ENCODE data around the gene CTBP1.
A peak's percentile ranks its signal among the peaks of the same experiment; 100 is the strongest.

The CTBP1 gene

DNA sequence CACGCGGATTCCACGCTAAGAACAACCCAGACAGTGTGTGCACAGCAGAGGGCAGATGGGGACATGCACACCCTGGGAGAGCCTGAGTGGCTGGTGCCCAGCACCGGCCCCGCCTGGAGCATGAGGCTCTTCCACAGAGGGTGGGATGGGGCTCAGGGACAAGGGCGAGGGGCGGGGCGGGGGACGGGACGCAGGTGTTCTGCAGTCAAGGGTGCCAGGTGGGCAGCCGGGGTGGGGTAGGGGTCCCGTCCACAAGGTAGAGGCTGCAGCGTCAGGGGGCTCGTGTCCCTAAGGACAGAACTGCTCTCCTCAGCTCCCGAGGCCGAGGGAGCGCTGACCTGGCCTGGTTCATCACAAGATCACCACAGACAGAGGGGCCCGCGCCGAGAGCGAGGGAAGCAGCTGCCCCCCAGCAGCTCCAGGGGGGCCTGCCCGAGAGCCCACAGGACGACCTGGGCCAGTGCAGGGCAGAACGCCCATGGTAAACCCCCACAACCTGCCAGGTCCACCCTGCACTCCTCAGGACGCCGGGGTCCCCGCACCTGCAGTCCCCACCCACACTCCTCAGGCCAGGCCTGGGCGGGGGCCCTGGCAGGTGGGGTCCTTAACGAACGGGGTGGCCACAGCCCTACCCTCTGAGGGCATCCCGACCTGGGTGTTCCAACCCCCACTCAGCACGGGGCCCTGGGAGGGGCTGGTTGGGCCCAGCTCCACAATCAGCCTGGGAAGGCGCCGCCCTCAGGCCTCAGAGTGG, 26.7 kb downstream of the CTBP1 start:
- DNase-seq: no peak

DNA sequence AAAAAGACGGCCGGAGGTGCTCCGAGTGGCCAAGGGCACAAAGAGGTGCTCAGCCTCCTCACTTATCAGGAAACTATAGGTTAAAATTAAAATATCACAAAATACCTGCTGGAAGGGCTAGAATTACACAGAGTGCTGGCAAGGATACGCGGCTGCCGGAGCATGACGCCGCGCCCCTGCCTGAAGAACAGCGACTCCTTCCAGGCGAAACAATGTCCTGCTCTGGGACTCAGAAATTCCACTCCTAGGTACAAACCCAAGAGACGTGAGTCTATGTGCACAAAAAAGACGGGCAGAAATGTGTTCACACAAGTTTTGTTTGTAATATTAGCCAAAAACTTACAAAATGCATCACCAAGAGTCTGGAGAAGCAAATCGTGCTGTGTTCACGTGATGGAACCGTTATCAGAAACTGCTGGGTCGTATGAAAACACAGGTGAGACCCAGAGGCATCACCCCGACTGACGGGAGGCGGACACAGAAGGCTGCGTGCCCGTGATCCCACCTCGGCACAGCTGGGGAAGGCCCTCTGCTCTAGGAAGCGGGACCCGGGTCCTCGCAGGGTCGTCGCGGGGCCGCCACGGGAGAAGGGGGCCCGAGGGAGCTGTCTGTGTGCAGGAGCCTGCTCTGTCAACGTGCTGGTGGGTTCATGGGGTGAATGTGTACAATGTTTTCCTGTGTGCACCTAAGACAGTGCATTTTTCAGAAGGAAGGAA, 27.6 kb downstream of the CTBP1 start:
- no peak for DNase-seq

DNA sequence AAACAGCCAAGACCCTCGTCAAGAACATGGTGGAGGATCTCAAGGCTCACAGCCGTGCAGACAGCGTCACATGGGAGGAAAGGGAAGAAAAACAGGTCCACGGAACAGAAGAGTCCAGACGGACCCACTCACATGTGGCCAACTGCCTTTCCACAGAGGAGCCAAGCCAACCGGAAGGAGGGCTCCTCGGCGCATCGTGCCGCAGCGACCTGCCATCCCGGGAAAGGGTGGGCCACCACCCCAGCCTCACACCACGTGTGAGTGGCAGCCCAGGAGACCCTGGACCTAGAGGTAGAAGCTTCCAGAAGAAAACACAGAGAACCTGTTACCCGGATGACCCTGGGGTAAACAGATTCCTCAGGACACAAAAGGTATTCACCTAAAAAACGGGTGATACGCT, 28.4 kb downstream of the CTBP1 start:
- no peak for DNase-seq

DNA sequence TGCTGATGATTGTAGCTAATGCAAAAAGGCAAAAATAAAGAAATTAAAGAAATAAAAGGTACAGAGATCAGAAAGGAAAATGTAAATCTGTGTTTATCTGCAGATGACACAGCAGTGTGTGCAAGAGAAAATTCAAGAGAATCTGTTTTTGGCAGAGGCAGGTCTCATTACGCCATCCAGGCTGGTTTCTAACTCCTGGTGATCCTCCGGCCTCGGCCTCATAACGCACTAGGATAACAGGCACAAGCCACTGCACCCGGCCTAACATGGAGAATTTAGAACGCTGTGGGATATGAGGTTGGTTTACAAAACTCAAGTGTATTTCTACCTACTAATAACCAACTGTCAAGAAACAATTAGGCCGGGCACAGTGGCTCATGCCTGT, 29.4 kb downstream of the CTBP1 start:
- DNase-seq: no peak

DNA sequence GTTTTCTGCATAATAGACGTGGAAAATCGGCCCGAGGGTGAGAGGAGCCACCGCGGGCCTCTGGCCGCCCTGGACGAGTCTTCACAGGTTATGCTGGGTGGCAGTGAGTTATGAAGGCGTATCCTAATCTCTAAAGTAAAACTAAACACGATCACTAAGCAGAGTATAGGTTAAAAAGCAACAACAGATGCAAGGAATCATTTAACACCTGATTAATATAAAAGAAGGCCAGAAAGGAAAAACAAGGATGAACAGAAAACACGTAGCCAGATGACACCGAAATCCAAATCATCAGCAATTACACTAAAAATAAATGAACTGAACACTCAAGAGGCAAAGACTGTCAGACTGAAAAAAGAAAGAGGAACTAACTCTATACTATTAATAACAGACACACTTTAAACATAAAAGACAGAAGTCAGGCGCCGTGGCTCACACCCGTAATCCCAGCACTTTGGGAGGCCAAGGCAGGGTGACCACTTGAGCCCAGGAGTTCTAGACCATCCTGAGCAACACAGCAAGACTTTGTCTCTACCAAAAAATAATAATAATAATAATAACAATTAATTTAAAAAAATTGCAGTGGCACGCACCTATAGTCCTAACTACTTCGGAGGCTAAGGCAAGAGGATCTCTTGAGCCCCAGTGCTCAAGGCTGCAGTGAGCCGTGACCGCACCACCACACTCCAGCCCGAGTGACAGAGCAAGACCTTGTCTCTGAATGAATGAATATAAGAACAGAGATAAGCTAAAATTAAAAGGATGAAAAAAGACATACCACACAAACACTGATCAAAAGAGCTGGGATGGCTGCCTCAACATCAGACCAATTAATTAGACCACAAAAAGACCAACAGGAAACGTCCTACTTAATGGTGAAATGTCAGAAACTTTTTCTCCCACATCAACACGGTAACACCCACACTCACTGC, 30.0 kb downstream of the CTBP1 start:
- no peak for DNase-seq

DNA sequence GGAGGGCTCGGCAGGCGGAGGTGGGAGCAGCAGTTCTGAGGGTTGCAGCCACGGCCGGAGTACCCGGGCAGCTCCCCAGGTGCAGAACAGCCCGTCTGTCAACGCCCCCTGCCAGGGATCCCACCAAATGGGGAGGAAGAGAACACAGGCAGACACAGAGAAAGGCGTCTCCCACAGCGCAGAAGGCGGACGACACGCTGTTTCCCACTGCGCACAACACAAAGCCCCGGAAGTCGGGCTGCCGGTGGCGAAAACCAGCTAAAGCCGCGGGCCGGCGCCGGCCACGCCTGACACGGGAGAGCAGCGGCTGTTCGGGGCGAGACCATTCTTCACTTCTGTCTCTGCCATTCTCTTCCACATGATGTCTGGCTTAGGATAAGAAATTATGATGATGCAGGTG, 31.6 kb downstream of the CTBP1 start:
- no peak for DNase-seq

DNA sequence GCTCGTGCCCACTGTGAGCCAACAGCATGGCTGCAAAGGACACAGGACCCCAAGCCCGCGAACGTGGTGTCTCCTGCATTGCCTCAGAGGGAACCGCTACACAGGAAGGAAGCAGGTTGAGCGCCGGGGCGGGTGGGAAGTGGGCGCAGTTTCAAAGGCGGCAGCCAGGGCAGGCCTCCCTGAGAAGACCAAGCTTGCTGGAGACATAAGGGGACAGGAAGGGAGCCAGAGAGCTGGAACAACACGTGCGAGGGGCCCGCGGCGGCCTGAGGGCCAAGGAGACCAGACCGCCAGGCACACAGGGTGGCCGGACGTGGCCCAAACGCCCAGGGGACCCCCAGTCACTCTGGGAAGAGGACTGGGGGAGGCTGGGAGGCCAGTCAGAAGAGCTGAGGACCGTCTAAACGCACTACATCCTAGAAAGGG, 32.0 kb downstream of the CTBP1 start:
- DNase-seq: peak; percentile 57

DNA sequence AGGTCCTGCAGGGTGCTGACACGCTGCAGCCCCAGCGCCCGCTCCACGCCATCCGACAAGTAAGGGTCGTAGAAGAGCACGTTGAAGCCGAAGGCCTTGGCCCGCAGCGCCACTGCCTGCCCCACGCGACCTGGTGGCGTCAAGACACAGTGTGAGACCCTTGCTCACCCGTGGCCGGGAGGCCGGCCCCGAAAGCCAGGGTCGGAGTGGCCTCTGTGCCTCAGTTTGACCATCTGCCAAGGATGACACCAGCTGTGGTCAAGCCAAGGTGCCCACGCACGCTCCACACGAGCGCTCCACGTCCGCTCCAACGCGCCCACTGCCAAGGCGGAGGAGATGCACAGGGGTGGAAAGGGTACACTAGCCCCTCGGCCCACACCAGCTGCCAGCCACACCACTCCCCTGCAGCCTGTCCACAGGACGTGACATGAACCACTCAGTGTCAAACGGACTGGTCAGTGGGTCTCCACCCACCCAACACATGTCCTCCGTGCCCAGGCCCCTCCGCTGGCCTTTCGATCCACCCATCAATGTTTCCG, 32.8 kb downstream of the CTBP1 start:
- DNase-seq: no peak

DNA sequence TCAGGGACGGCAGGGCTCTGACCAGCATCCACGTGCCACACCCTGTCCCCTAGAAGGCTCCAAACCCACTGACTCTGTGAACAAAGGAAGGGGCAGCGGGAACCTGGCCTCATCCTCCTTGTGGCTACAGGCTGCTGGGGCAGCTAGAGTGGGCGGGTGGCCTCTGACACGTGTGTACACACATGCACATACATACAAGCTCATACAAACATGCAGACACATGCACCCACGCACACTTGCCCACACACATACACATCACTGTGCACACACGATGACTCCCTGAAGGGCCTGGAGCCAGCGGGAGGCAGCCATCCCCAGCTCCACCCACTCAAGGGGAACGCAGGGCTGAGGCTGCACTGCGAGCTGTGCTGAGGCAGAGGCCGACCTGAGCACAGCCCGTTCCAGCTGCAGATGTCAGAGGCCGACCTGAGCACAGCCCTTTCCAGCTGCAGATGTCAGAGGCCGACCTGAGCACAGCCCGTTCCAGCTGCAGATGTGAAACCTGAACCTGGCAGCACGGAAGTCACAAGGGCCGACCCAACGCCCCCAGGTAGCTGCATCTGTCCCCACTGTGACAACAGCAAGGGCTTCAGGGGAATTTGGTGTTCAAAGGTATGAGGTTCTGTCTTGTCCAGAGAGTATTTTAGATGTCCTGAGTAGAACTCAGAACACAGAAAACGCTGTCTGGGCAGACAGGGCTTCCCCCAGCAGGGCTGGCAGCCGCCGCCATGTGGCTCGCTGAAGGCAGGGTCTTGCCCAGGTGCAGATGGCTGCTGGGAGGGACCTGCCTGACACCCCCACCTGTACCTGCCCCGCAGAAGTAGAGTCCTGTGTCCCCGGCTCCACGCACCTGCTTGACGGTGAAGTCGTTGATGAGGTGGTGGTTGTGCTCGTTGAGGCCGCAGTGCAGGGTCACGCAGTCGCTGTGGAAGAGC, 33.5 kb downstream of the CTBP1 start:
- DNase-seq: no peak

DNA sequence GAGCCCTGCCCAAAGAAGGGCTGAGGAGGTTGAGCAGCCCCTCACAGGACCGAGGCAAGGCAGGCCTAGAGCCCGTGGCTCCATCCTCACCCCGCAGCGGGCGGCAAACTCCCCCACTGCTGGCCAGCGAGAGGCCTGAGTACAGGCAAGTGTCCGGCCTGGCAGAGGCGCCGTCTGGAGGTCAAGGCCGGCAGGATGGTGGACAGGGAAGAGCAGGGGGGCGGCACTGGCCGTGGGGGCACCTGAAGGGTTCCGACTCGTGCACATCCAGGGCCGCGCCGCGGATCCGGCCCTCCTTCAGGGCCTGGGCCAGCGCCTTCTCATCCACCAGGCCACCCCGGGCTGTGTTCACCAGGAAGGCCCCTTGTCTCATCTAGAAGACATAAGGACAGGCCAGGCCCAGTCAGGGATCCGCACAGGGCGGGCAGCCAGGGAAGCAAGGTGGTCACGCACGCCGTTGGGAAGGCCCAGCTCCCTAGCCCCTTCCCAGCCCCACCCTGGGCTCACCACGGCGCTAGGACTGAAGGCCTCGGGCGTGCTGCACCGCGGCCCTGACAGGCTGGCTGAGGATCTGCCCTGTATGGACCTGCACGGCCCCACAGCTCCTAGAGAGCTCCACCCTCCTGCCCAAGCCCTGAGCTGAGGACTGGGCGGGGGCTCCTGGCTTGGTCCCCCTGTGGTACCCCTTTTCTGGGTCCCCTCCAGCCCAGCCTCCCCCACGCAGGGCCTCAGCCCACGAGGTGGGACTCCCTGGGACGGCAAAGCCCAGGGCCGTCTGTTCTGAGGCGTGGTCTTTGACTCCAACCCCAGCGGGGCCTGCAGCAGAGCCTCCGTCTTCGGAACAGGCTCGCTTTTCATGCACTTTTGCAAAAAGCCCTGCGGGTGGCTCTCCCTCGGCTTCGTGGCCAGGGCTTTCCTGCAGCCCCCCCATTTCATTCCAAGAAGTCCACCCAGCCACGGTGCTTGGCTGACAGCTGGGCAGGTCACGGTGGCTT, 34.5 kb downstream of the CTBP1 start:
- DNase-seq: no peak

DNA sequence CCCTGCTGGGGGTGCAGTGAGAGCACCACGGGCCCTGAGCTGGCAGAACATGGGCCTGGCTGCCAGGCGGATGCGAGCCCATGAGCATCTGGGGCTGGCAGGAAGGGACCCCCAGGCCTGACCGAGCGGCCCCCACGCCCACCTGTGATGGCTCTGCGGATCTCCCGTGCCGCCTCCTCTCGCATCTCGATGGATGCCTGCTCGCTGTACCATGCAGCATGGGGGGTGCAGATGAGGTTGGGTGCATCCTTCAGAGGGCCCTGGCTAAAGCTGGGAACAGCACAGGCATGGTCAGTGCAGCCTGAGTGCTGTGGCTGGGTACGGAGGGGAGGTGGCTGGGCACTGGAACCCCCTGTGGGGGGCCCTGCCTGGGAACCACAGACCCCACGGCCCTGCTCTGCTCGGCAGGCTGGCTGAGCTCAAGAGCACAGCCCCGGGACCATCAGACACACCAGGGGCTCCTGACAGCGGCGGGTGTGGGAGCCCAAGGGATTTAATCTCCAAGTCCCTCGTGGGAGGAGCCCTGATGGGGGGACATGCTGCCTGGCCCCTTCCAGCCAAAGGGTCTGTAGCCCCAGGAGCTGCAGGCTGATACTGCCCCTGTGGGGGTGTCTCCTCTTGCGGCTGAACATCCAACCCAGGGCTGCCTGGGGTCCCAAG, 35.5 kb downstream of the CTBP1 start:
- no peak for DNase-seq

DNA sequence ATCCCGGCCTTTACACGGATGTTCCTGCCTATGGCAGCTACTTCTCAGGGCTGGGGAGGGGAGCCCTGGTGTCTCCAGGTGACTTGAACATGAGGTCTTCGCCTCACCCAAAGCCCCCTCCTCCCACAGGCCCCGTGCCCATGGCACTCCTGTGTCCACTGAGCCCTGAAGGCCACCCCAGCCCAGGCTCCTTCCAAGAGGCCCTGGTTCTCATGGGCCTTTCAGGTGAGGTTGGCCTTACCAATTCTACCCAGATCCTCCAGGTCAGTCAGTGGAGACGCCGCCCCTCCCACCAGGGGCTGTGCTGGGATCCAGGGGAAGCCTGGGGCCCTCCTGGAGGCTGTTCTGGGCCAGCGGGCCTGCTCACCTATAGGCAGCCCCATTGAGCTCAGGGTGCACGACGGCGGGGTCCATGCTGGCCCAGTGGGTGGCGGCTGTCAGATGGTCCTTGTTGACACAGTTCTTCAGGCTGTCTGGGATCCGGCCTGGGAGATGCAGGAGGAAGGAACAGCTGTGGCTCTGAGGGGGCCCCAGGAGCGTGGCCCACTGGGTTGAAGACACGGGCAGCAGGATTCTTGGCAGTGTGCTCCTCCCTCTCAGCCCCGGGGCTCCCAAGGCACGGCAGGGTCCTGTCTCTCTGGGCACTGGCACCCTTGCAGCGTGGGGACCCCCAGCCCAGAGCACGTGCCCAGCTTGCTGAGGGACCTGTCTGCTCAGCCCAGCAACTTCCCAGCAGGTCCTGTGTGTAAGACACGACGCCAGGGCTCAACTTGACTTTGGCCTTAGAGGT, 36.2 kb downstream of the CTBP1 start:
- DNase-seq: no peak

DNA sequence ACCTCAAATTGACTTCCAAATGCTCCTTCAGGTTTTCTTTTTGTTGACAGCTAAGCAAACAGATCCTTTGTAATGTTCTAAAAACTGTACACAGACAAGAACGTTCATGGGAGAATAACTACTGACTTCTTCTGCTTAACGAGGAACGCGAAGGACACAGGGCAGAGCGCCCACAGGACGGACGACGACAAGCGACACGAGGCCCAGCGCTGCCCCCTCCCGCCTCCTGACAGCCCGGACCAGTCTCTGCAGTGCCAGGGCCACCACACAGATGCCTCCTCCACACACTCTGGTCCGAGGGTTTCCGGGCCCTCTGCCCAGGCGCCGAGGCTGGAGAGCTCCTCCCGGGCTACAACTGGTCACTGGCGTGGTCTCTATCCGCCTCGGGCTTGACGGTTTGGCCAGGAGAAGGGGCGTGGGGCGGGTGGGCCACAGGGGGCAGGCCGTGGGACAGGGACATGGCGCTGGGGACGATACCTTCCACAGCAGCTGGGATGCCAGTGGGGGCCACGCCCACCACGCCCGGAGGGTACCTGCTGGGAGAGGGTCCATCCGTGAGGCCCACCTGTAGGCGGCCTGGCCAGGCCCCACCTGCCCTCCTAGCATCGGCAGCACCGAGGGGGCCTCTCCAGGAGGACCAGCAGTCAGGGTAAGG, 36.9 kb downstream of the CTBP1 start:
- no peak for DNase-seq

DNA sequence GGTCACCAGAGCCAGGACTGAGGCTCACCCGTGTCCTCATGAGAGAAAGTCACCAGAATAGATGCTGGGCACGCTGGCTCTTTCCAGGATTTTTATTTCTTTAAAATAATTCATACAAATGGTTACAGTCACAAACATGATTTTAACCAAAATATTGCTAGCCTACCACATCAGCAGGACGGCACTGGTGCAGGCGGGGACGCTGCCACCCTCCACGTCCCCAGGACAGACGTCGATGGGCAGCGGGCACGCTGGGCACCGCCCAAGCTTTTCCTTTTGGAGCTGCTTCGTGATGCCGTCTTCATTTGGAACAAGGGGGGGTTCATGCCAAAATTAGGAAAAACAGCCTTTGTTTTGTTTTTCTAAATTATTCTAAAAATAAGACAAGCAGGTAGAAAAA, 37.6 kb downstream of the CTBP1 start:
- DNase-seq: no peak

DNA sequence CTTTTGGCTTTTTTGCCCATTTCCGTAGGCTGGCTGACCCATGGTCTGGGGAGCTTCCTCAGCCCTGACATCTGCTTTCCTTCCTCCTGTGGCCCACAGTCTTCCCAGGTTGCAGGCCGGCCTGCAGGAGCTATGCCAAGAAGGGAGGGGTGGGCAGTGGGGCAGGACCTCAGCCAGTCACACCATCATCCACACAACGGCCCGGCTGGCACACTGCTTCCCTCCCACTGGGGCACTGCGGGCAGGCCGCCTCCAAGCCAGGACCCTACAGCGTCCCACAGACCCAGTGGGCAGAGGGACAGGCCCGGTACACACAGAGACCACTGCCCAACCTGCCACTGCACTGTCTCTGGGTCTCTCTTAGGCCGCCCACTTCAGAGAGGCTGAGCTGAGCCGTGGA, 38.0 kb downstream of the CTBP1 start:
- peak; percentile 11 for DNase-seq

DNA sequence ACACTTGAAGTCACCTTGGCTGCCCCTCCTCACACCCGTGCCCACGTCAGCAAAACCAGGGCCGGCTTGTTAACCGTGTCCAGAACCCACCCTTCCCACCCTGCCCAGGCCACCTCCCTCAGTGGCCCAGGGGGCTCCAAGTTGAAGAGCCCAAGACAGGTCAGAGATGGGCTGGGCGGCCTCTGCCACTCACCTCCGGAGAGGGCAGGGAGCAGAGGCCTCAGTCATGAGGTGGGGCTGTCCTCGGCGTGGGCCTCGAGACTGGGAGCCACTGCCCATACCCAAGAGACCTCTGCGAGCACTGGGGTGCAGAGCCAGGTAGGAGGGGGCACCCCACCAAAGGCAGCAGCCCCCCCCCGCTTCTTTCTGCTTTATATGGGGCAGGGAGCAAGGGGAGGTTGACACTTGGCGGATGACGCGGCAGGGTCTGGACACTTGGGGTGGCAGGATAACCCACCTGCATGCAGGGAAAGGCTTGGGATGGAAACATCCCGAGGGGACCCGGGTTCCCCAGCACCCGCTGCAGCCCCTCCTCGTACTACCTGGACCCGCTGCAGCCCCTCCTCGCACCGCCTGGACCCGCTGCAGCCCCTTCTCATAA, 38.6 kb downstream of the CTBP1 start:
- peak; percentile 10 for DNase-seq

DNA sequence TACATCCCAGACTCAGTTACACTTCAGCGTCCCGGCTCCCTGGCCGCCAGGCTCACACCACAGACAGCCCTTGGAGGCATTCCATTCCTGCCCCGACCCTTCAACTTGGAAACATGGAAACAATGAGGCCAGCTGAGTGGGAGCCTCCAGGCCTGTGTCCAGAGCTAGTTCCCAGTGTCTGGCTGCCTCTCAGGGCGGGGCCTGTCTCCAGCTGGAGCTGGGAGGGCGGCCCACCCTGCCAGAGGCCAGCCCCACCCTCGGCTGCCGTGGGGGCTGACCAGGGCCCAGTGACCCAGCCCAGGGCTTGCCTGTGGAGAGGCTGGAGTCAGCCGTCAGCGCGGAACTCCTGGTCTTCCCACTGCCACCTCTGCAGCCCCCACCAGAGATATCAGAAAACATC, 39.1 kb downstream of the CTBP1 start:
- DNase-seq: no peak

DNA sequence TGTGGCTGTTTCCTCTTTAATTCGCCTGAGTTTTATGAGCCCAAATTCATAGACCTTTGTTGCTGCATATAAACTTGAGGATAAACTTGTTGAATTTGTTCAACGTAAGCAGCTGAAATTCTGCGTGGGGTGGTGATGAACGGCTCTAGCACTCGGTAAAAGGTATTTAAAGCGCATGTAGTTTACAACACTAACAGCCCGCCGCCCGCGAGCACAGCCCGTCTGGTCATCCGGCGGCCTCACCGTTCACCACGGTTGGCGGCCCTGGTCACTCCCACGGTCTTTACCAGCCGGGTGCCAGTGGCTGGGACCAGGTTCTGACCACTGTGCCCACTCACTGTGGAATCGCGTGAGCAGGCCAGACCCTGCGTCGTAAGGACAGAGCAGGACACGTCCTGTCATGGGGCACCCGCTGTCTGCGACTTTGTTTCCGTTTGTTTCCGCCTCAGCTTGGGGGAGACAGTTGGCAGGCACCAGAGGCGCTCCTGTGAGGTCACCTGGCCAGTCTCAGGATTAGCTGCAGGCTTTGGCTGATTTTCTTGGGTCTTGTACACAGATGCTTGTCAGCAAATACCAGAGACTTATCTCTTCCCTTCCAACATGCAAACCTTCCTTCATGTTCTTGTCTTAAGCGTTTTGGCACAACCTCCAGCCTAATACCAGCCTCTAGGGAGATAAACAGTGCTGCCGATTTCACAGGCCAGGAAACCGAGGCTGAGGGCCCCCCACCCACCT, 39.8 kb downstream of the CTBP1 start:
- peak; percentile 8 for DNase-seq
